ENCODE results near the gene CTNNBIP1.

Gene CTNNBIP1

GRCh38 chr1:9850442-9851162, 59.5 kb downstream of the CTNNBIP1 start:
- no peak for TF ChIP-seq CTCF (IDR thresholded peaks at IDR 0.05; ENCODE audit: insufficient read depth, low read depth, low read length, missing control alignments)
- DNase-seq (ENCODE audit: low read depth), result no peak
- H3K4me3 ChIP-seq (ENCODE audit: low read depth, low read length), result no peak overlapping the region

GRCh38 chr1:9849691-9850441, 60.2 kb downstream of the CTNNBIP1 start:
- no peak for TF ChIP-seq CTCF (IDR thresholded peaks at IDR 0.05; ENCODE audit: insufficient read depth, low read depth, low read length, missing control alignments)
- DNase-seq (ENCODE audit: low read depth), result peak; percentile 51

GRCh38 chr1:9848022-9848421, 62.0 kb downstream of the CTNNBIP1 start:
- H3K4me3 ChIP-seq (ENCODE audit: low read depth, low read length), result no peak overlapping the region
- no peak for TF ChIP-seq CTCF (IDR thresholded peaks at IDR 0.05; ENCODE audit: insufficient read depth, low read depth, low read length, missing control alignments)

More at GRCh38 chr1:9849691-9850441, 60.2 kb downstream of the CTNNBIP1 start:
- no peak overlapping the region for H3K4me3 ChIP-seq (ENCODE audit: low read depth, low read length)

GRCh38 chr1:9847269-9847668, 62.8 kb downstream of the CTNNBIP1 start:
- no peak for TF ChIP-seq CTCF (IDR thresholded peaks at IDR 0.05; ENCODE audit: insufficient read depth, low read depth, low read length, missing control alignments)
- DNase-seq (ENCODE audit: low read depth), result no peak
- no peak overlapping the region for H3K4me3 ChIP-seq (ENCODE audit: low read depth, low read length)

More at GRCh38 chr1:9848022-9848421, 62.0 kb downstream of the CTNNBIP1 start:
- DNase-seq (ENCODE audit: low read depth), result no peak

GRCh38 chr1:9846611-9847171, 63.4 kb downstream of the CTNNBIP1 start:
- no peak for DNase-seq (ENCODE audit: low read depth)
- H3K4me3 ChIP-seq (ENCODE audit: low read depth, low read length), result no peak overlapping the region
- no peak for TF ChIP-seq CTCF (IDR thresholded peaks at IDR 0.05; ENCODE audit: insufficient read depth, low read depth, low read length, missing control alignments)

GRCh38 chr1:9845914-9846313, 64.2 kb downstream of the CTNNBIP1 start:
- H3K4me3 ChIP-seq (ENCODE audit: low read depth, low read length), result no peak overlapping the region
- DNase-seq (ENCODE audit: low read depth), result no peak
- TF ChIP-seq CTCF (IDR thresholded peaks at IDR 0.05; ENCODE audit: insufficient read depth, low read depth, low read length, missing control alignments), result no peak
